ENCODE measurements around the gene ANTXR1. TPM values are rescaled to one million over a fixed set of nuclear protein-coding genes. Genes with fewer than 3 reads are reported as not detected.
A peak's percentile ranks its signal among the peaks of the same experiment; 100 is the strongest.

ANTXR1 gene
- total RNA-seq, 1 experiment from 2014 or later: 37.3 TPM

DNA sequence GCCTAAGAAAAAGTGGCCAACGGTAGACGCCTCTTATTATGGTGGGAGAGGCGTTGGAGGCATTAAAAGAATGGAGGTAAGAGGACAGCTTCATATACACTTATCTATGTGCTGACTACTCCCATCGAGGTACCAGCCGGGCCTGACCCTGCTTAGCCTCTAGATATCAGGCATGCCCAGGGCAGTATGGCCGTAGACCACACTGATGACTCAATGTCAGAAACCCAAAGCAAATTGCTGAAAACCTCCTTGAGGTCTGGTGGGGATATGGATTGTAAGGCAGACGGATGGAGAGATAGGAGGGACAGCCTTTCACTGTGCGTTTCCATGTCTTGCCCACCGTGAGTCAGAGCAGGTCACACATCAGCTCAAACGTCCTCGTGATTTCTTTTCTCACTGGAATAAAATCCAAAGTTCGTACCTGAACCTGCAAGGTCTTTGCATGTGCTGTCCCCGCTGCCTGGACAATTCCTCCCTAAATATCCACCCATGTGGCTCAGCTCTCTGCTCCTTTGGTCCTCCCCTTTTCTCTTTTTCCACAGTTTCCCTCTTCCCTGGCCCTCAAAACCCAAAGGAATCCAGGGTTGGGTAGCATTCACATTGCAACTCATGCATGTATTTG lies 168.9 kb downstream of the ANTXR1 start:
- Histone ChIP-seq H4K20me1 (ENCODE audit: control insufficient read depth, insufficient read depth, insufficient read length) (no peaks in the 10 kb centered on the region), H3K4ac (ENCODE audit: low read depth, low read length) (no peak overlapping the region), H3K23ac (ENCODE audit: insufficient read length, low read depth, low read length) (no peak overlapping the region), H2AFZ (ENCODE audit: low read length) (no peak overlapping the region), H2BK5ac (ENCODE audit: insufficient read length, low read length) (no peak overlapping the region), H3K9ac (ENCODE audit: extremely low read depth, insufficient read length, low read length) (no peak overlapping the region), H3K9me3 (ENCODE audit: control insufficient read depth, low read depth, low read length) (no peaks in the 10 kb centered on the region), H3K4me1 (ENCODE audit: insufficient read depth, low read length) (peaks cover 8% of the 10 kb centered on the region; the same call in 1 of the 2 replicates), H3K14ac (ENCODE audit: insufficient read depth, low read length) (no peak overlapping the region), H3K56ac (ENCODE audit: insufficient read length, low read depth, low read length) (no peak overlapping the region), H2BK20ac (ENCODE audit: low read depth, low read length, poor library complexity, severe bottlenecking) (no peak overlapping the region), H4K91ac (ENCODE audit: insufficient read length, low read depth, low read length) (no peak overlapping the region), H4K8ac (replicated peaks; ENCODE audit: insufficient read length, low read depth, low read length) (no peak overlapping the region), H2AK5ac (ENCODE audit: insufficient read length, low read length) (no peak overlapping the region), H4K5ac (ENCODE audit: insufficient read length, low read depth, low read length) (no peak overlapping the region), H3K4me2 (ENCODE audit: insufficient read depth, insufficient read length, low read length) (no peak overlapping the region), H3K79me1 (ENCODE audit: insufficient read depth, low read depth, low read length, poor library complexity, severe bottlenecking) (no peaks in the 10 kb centered on the region), H3K79me2 (ENCODE audit: insufficient read depth, low read length) (no peaks in the 10 kb centered on the region), H3K18ac (ENCODE audit: insufficient read length, low read depth, low read length) (no peak overlapping the region), H2BK120ac (ENCODE audit: low read depth, low read length, poor library complexity, severe bottlenecking) (no peak overlapping the region), H2BK15ac (ENCODE audit: low read depth, low read length) (no peak overlapping the region), H3K23me2 (ENCODE audit: insufficient read length, low read depth, low read length, poor library complexity, severe bottlenecking) (no peaks in the 10 kb centered on the region), H3T11ph (ENCODE audit: low read length) (no peak overlapping the region), H2BK12ac (ENCODE audit: insufficient read length, low read depth, low read length) (no peak overlapping the region), H3K27me3 (ENCODE audit: insufficient read depth, low read length) (no peaks in the 10 kb centered on the region), H3K27ac (ENCODE audit: insufficient read length, low read depth, low read length) (no peak overlapping the region)
- no peak for DNase-seq
- H3K4me1 Mint-ChIP-seq: peaks cover 20 to 23% of the 10 kb centered on the region in 2 experiments
- H3K9me3 Mint-ChIP-seq: no peaks in the 10 kb centered on the region
- no CpG with 5 or more reads among the region's 13 CpGs for WGBS (ENCODE audit: extremely low coverage, insufficient read length, low lambda C conversion rate)
- H3K27ac Mint-ChIP-seq: peak overlapping the region in 1 of 3 experiments; percentile 30; a peak in 2 of 7 replicates
- H3K4me3 Mint-ChIP-seq: no peak overlapping the region
- no peak for TF ChIP-seq CTCF (conservative IDR thresholded peaks at IDR 0.05)
- H3K27me3 Mint-ChIP-seq (ENCODE audit: low read depth): no peaks in the 10 kb centered on the region
- H3K36me3 Mint-ChIP-seq (ENCODE audit: insufficient read depth in 1 of 3, low read depth in 3 of 3): peaks cover 20 to 24% (median 21%) of the 10 kb centered on the region in 3 experiments
